Renal cortical epithelial cell (primary cell): Measurements from ENCODE around the gene ANKRD49. TPM values are rescaled to one million over a fixed set of nuclear protein-coding genes. Genes with fewer than 3 reads are reported as not detected.

Source experiments
- DNase-seq: peaks from one replicate; pipeline ENCODE4 v3.0.0-alpha.2; 2011; ENCODE audit warnings: low read depth
- total RNA-seq: library from RNA; depleted of rRNA; stranded (reverse); fragments of >200 nt; gene quantifications from 2 replicates; pipeline ENCODE4 v1.2.3, GENCODE V29; 2014

ANKRD49 gene
- total RNA-seq, 1 donor from 2014 or later: 18.2 TPM

DNA sequence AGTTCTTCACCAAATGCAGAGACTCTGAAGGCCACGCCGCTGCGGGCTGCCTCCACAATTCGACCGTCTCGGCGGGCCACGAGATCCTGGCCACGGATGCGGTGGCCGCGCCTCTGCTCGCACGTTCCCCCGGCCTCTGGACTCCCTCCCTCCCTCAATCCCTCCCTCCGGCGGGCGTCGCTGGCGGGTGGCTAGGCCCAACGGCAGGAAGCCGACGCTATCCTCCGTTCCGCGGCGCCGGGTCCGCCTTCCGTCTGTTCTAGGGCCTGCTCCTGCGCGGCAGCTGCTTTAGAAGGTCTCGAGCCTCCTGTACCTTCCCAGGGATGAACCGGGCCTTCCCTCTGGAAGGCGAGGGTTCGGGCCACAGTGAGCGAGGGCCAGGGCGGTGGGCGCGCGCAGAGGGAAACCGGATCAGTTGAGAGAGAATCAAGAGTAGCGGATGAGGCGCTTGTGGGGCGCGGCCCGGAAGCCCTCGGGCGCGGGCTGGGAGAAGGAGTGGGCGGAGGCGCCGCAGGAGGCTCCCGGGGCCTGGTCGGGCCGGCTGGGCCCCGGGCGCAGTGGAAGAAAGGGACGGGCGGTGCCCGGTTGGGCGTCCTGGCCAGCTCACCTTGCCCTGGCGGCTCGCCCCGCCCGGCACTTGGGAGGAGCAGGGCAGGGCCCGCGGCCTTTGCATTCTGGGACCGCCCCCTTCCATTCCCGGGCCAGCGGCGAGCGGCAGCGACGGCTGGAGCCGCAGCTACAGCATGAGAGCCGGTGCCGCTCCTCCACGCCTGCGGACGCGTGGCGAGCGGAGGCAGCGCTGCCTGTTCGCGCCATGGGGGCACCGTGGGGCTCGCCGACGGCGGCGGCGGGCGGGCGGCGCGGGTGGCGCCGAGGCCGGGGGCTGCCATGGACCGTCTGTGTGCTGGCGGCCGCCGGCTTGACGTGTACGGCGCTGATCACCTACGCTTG lies 50.2 kb downstream of the ANKRD49 start, which contains the start of gene FUT4:
Gene FUT4, plus strand, starts transcription at position 227 of the 951 bp plus-strand sequence. Its CDS starts 213 bp downstream, at position 440.
- peak; percentile 62 for DNase-seq

DNA sequence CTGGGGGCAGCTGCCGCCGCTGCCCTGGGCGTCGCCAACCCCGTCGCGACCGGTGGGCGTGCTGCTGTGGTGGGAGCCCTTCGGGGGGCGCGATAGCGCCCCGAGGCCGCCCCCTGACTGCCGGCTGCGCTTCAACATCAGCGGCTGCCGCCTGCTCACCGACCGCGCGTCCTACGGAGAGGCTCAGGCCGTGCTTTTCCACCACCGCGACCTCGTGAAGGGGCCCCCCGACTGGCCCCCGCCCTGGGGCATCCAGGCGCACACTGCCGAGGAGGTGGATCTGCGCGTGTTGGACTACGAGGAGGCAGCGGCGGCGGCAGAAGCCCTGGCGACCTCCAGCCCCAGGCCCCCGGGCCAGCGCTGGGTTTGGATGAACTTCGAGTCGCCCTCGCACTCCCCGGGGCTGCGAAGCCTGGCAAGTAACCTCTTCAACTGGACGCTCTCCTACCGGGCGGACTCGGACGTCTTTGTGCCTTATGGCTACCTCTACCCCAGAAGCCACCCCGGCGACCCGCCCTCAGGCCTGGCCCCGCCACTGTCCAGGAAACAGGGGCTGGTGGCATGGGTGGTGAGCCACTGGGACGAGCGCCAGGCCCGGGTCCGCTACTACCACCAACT lies 51.0 kb downstream of the ANKRD49 start:
- no peak for DNase-seq

DNA sequence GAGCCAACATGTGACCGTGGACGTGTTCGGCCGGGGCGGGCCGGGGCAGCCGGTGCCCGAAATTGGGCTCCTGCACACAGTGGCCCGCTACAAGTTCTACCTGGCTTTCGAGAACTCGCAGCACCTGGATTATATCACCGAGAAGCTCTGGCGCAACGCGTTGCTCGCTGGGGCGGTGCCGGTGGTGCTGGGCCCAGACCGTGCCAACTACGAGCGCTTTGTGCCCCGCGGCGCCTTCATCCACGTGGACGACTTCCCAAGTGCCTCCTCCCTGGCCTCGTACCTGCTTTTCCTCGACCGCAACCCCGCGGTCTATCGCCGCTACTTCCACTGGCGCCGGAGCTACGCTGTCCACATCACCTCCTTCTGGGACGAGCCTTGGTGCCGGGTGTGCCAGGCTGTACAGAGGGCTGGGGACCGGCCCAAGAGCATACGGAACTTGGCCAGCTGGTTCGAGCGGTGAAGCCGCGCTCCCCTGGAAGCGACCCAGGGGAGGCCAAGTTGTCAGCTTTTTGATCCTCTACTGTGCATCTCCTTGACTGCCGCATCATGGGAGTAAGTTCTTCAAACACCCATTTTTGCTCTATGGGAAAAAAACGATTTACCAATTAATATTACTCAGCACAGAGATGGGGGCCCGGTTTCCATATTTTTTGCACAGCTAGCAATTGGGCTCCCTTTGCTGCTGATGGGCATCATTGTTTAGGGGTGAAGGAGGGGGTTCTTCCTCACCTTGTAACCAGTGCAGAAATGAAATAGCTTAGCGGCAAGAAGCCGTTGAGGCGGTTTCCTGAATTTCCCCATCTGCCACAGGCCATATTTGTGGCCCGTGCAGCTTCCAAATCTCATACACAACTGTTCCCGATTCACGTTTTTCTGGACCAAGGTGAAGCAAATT lies 51.7 kb downstream of the ANKRD49 start:
- no peak for DNase-seq

DNA sequence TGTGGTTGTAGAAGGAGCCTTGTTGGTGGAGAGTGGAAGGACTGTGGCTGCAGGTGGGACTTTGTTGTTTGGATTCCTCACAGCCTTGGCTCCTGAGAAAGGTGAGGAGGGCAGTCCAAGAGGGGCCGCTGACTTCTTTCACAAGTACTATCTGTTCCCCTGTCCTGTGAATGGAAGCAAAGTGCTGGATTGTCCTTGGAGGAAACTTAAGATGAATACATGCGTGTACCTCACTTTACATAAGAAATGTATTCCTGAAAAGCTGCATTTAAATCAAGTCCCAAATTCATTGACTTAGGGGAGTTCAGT lies 52.3 kb downstream of the ANKRD49 start:
- no peak for DNase-seq

DNA sequence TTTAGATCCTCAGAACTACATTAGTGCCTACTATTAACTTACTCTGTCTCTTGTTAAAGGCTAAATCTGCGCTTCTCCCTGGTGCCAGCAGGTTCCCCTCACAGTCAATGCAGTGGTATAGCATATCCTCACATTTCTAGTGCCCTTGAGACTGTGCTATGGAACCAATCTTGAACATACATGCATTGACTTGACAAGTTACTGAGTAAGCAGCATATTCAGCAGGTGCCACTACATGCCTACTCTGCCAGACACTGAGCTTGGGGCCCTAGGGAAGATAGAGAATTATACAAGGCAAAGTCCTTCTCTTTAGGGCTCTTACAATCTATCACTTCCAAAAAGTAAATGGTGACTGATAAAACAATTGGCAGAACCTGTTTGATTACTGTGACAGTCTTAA lies 53.1 kb downstream of the ANKRD49 start:
- DNase-seq: no peak

DNA sequence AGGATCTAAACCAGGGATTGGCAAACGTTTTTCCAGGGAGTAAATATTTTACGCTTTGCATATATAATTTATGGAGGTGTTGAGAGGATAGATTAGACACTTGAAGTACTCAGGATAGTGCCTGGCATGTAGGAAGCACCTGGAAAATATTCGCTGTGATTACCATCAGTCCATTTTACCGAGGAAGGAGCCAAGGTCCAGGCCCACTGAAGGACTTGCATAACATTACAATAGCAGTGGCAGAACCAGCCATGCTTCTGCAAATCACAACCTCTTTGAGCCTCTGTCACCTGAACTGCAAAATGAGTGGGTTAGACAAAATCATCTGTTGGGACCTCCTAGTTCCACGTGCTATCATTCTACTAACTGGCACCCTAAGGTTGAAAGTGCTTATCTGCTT lies 55.4 kb downstream of the ANKRD49 start:
- DNase-seq: no peak

Other genes with a start within 250 kb of the ANKRD49 start
- not detected in 2 replicates for gene IZUMO1R, start 189.4 kb upstream of the ANKRD49 start, total RNA-seq
- under 0.01 TPM in 1 of 2 replicates, not detected in the other for gene GPR83, start 92.6 kb upstream of the ANKRD49 start, total RNA-seq
- gene MRE11, start 140 bp upstream of the ANKRD49 start, total RNA-seq: 15.5 and 17.1 TPM in 2 replicates
- gene C11orf97, start 18.5 kb downstream of the ANKRD49 start, total RNA-seq: 0.20 TPM in 1 of 2 replicates, not detected in the other
- gene FUT4, start 49.9 kb downstream of the ANKRD49 start, total RNA-seq: 8.0 and 13.0 TPM in 2 replicates
- 2.1 and 3.1 TPM in 2 replicates for gene PIWIL4, start 73.4 kb downstream of the ANKRD49 start, total RNA-seq